ENCODE measurements around the gene MAPK8IP3.

Gene MAPK8IP3

DNA sequence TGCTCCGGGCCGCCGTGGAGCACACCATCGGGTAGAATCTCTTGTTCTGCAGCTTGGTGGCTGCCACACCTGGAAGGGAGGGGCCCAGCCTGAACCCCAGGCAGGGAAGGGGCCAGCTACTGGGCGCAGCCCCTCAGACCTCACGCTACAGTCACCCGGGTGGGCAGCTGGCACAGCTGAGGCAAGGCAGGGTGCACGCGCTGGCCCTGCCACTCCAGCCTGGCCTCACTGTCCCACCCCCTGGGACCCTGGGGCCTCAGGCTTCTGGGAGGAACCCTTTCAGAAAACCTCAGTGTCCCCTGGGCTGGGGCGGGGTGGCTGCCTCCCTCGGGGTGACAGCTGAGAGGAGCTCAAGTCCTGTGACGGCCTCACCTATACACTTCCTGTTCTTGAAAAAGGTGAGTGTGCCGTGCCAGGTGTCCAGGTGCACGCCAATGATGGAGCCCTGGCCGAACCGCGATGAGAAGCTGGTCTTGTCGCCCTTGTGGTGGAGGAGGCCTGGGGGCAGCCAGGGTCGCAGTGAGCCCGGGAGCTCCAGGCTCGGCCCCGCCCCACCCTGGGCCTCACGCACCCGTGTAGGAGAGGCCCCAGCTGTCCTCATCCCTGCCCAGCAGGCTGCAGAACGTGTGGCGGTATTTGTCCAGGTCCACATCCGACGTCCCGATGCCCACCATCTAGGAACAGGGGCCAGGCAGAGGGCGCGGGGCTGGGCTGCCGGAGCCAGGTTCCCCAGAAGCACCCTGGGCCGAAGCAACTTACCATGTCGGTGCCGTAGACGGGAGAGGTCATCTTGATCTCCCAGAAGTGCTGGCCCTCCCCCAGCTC is 71.6 kb downstream of the MAPK8IP3 start:
- DNase-seq (ENCODE audit: low read depth) = no peak
- no peak overlapping the region for H3K4me3 ChIP-seq (ENCODE audit: low read depth, low read length)
- TF ChIP-seq CTCF (IDR thresholded peaks at IDR 0.05; ENCODE audit: control insufficient read depth, extremely low read depth, insufficient read depth) = no peak

DNA sequence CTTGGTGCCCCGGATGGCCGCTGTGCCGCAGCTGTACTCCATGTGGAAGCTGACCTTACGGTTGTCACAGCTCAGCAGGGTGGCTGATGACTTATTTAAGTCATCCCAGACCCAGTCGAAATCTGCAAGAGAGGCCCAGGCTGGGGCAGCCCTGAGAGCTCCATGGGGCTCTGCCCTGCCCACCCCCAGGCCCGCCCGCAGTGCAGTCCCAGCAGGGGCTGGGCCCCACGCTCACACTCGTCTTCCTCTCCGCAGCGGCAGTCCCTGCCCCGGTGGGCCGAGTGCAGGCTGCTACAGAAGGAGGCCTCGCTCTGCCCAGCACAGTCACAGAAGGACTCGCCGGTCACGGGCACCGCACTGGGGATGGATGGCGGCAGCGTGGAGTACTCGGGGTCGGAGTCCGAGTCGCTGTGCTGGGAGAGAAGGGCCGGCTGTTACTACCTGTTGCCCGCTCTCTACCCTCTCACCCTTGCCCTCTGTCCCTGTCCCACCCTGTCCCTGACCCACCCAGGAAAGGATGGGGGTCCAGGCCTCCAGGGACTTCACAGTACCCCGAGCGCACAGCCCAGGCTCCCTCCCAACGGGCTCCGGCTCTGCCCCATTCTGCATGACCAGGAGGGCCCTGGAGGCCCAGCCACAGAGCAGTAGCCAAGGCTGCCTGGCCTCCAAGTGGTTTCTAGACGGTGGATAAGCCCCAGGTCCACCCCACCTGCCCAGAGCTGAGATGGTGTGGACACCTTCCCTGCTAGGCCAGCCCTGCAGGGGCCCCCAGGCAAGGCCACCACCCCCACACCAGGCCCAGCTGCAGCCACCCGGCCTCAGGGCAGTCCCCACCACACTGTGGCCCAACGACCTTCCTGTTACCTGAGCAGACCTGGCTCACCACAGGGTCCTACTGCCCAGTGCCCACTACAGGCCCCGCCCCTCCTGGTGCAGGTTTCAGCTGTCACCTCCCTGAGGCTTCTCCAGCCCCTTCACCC is 72.5 kb downstream of the MAPK8IP3 start:
- no peak overlapping the region for H3K4me3 ChIP-seq (ENCODE audit: low read depth, low read length)
- DNase-seq (ENCODE audit: low read depth) = no peak
- no peak for TF ChIP-seq CTCF (IDR thresholded peaks at IDR 0.05; ENCODE audit: control insufficient read depth, extremely low read depth, insufficient read depth)

GRCh38 chr16:1779234-1779701 is 73.3 kb downstream of the MAPK8IP3 start:
- DNase-seq (ENCODE audit: low read depth) = no peak
- H3K4me3 ChIP-seq (ENCODE audit: low read depth, low read length) = no peak overlapping the region
- no peak for TF ChIP-seq CTCF (IDR thresholded peaks at IDR 0.05; ENCODE audit: control insufficient read depth, extremely low read depth, insufficient read depth)

- TF ChIP-seq CTCF (IDR thresholded peaks at IDR 0.05; ENCODE audit: control insufficient read depth, extremely low read depth, insufficient read depth) = no peak
- H3K4me3 ChIP-seq (ENCODE audit: low read depth, low read length) = peak overlapping the region; percentile 73; the same call in 1 of the 2 replicates
- no peak for DNase-seq (ENCODE audit: low read depth)
Measured at GRCh38 chr16:1779741-1780676, 74.0 kb downstream of the MAPK8IP3 start.

GRCh38 chr16:1780677-1781072 is 74.7 kb downstream of the MAPK8IP3 start:
- DNase-seq (ENCODE audit: low read depth) = no peak
- no peak for TF ChIP-seq CTCF (IDR thresholded peaks at IDR 0.05; ENCODE audit: control insufficient read depth, extremely low read depth, insufficient read depth)
- H3K4me3 ChIP-seq (ENCODE audit: low read depth, low read length) = peak overlapping the region; percentile 73

GRCh38 chr16:1781254-1781653 is 75.3 kb downstream of the MAPK8IP3 start:
- TF ChIP-seq CTCF (IDR thresholded peaks at IDR 0.05; ENCODE audit: control insufficient read depth, extremely low read depth, insufficient read depth) = no peak
- peak overlapping the region; percentile 73 for H3K4me3 ChIP-seq (ENCODE audit: low read depth, low read length)

More at GRCh38 chr16:1781254-1781653, 75.3 kb downstream of the MAPK8IP3 start:
- DNase-seq (ENCODE audit: low read depth) = no peak

All from LNCaP clone FGC (cell line).